ENCODE data around the gene FAM25G.

The FAM25G gene

GRCh38 chr10:47447209-47447608 is 44.3 kb downstream of the FAM25G start:
- DNase-seq, result no peak

DNA sequence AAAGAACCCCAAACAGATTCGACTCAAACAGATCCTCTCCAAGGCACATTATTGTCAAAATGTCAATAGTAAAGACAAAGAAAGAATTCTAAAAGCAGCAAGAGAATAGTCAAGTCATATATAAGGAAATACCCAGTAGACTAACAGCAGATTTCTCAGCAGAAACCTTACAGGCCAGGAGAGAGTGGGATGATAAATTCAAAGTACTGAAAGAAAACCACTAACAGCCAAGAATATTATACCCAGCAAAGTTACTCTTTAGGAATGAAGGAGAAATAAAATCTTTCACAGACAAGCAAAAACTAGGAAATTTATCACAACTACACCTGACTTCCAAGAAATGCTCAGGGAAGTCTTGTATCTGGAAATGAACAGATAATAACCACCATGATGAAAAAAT is 45.8 kb downstream of the FAM25G start:
- no peak for DNase-seq

DNA sequence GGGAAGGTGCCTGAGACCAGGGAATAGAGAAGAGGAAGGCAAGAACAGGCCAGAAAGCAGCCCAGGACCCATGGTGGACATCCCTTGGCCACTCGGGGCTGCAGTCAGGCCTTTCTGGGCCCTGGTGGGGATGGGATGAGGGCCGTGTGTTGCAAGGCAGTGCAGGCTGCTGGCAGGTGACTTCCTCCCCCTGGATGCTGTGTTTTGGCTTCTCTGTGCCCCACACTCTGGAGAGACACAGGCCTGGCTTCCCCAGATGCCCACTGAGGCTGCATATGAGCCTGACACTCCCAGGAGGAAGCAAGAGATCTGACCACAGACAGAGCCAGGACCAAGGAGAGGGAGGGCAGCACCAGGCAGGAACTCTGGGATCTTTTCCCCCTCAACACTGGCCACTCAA is 47.5 kb downstream of the FAM25G start:
- no peak for DNase-seq

- no peak for DNase-seq
These were observed 48.4 kb downstream of the FAM25G start for GRCh38 chr10:47443145-47443544.

- no peak for DNase-seq
These were observed 49.1 kb downstream of the FAM25G start for GRCh38 chr10:47442351-47442750.

DNA sequence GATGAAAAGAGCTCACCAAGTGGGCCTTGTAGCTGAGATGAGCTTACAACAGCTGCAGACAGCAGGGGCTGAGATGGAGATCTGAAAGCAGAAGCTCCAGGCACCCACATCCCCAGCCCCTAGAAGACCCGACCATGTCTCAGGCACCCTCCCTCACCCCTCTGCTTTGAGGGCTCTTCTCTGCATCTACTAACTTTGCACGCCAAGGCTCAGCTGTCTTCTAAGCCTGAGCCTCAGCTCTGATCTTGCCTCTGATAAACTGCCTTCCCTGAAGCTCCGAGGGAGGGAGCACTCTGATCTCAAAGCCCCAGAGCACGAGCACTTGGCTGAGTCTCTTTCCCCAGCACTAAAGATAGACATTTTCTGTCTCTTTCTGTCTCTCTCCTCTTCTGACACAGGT is 49.6 kb downstream of the FAM25G start:
- no peak for DNase-seq

GRCh38 chr10:47440207-47440606 is 51.3 kb downstream of the FAM25G start:
- no peak for DNase-seq

DNA sequence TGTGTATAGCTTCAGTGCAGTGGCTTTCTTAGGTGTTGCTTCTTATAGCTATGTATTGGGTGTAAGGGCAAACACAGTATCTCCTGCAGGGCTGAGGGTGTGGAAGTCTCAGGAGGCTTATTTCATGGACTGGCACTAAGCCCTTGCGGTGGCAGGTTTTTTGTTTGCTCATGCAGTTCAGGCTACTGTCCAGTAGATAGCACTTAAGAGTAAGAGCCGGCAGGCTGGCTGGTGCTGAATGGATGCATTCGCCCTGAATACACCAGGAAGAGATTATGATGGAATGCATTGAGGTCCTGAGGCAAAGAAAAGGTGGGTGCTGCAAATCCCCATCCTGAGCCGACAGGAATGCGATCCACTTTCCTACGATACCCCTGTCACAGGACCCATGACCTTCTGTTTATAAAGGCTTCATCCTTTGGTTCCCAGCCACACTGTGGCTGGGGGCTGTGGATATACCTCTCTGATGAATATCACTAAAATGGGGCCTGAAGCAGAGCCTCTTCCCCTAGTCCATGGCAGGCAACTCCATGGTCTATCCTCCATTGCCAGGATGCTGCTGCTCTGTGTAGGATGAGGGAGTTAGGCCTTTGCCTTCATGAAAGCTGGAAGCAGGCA is 52.5 kb downstream of the FAM25G start:
- DNase-seq, result peak; percentile 23 to 30
